Middle frontal gyrus (tissue), 1 donor: Measurements from ENCODE around the gene MTREX.
"Not testable (repeated sequence)": the region's sequence is repeated elsewhere in the genome, so short reads cannot be mapped to it uniquely, and the experiment has no call there.

Experiments
- DNase-seq: peaks from one replicate; pipeline ENCODE4 v3.0.0-alpha.2; 2015; ENCODE audit warnings: low spot score; ENCODE audit errors: extremely low spot score

MTREX gene

GRCh38 chr5:55307383-55308253 is at the start of gene MTREX, which contains the start of gene DHX29:
Gene MTREX, plus strand, starts transcription at chr5:55307989. Its CDS starts 25 bp downstream, at chr5:55308014.
Gene DHX29, minus strand, starts transcription at chr5:55307694. Its CDS starts 121 bp downstream, at chr5:55307573.
- DNase-seq, result peak; percentile 87

- DNase-seq, result no peak
Observed at GRCh38 chr5:55258339-55258738, 49.5 kb upstream of the MTREX start.

- DNase-seq, result no peak
Observed at GRCh38 chr5:55276771-55277170, 31.0 kb upstream of the MTREX start.

- DNase-seq, result no peak
Observed at GRCh38 chr5:55278778-55279177, 29.0 kb upstream of the MTREX start.

GRCh38 chr5:55286411-55286933 is 21.3 kb upstream of the MTREX start:
- DNase-seq, result no peak

GRCh38 chr5:55289808-55290207 is 18.0 kb upstream of the MTREX start:
- no peak for DNase-seq

GRCh38 chr5:55290991-55291390 is 16.8 kb upstream of the MTREX start:
- DNase-seq, result no peak

GRCh38 chr5:55294935-55295334 is 12.9 kb upstream of the MTREX start:
- no peak for DNase-seq

- DNase-seq, result no peak
Observed at GRCh38 chr5:55300890-55301289, 6.9 kb upstream of the MTREX start.

- DNase-seq, result no peak
Observed at GRCh38 chr5:55303238-55303690, 4.5 kb upstream of the MTREX start.

GRCh38 chr5:55304584-55304983 is 3.2 kb upstream of the MTREX start:
- no peak for DNase-seq

- no peak for DNase-seq
Observed at GRCh38 chr5:55305345-55305744, 2.4 kb upstream of the MTREX start.

GRCh38 chr5:55306641-55307382 is 977 bp upstream of the MTREX start:
- no peak for DNase-seq

- no peak for DNase-seq
Observed at GRCh38 chr5:55308254-55308836, 556 bp downstream of the MTREX start.

GRCh38 chr5:55313870-55314617 is 6.3 kb downstream of the MTREX start:
- DNase-seq, result no peak

- no peak for DNase-seq
Observed at GRCh38 chr5:55316289-55316688, 8.5 kb downstream of the MTREX start.

GRCh38 chr5:55316837-55317236 is 9.0 kb downstream of the MTREX start:
- DNase-seq, result no peak

GRCh38 chr5:55318237-55318636 is 10.4 kb downstream of the MTREX start:
- DNase-seq, result not testable (repeated sequence)

- no peak for DNase-seq
Observed at GRCh38 chr5:55319491-55319890, 11.7 kb downstream of the MTREX start.

- DNase-seq, result no peak
Observed at GRCh38 chr5:55320571-55320970, 12.8 kb downstream of the MTREX start.

- no peak for DNase-seq
Observed at GRCh38 chr5:55324006-55324405, 16.2 kb downstream of the MTREX start.
